GM18951 (cell line): ENCODE measurements around the gene TMEM86A.
"Not testable (repeated sequence)": the region's sequence is repeated elsewhere in the genome, so short reads cannot be mapped to it uniquely, and the experiment has no call there.

Experiments
- POLR2A ChIP-seq: IDR thresholded peaks from 4 replicates; pipeline ENCODE4 v1.6.1; 2011; ENCODE audit warnings: mild to moderate bottlenecking; ENCODE audit not compliant: insufficient read length, insufficient read depth; ENCODE audit errors: extremely low read depth
- in situ Hi-C: fragments of 300-500 bp; cut with MboI; formaldehyde crosslinking; loops from one replicate; pipeline ENCODE4 v1.12.0; 2022; ENCODE audit warnings: low sequenced_read_pairs, mixed read lengths, inconsistent platforms; ENCODE audit not compliant: unreplicated experiment

Gene TMEM86A

GRCh38 chr11:18698341-18699268 lies at the start of gene TMEM86A:
TSS of gene TMEM86A (plus strand) at chr11:18698779. CDS start at chr11:18698887, 108 bp downstream.
- TF ChIP-seq POLR2A, result no peak
- in situ Hi-C loops, result no loop called here

- TF ChIP-seq POLR2A, result no peak
- in situ Hi-C loops, result no loop called here
These were observed 48.2 kb upstream of the TMEM86A start for GRCh38 chr11:18650353-18650752.

- in situ Hi-C loops, result no loop called here
- TF ChIP-seq POLR2A, result no peak
These were observed 47.6 kb upstream of the TMEM86A start for GRCh38 chr11:18650859-18651557.

- no peak for TF ChIP-seq POLR2A
- in situ Hi-C loops, result no loop called here
These were observed 40.9 kb upstream of the TMEM86A start for GRCh38 chr11:18657673-18658072.

- in situ Hi-C loops, result not testable (repeated sequence)
These were observed 33.2 kb upstream of the TMEM86A start for GRCh38 chr11:18665353-18665872.

GRCh38 chr11:18668131-18668530 lies 30.4 kb upstream of the TMEM86A start:
- no peak for TF ChIP-seq POLR2A
- in situ Hi-C loops, result no loop called here

- in situ Hi-C loops, result no loop called here
- TF ChIP-seq POLR2A, result no peak
These were observed 29.4 kb upstream of the TMEM86A start for GRCh38 chr11:18669219-18669596.

GRCh38 chr11:18669711-18670110 lies 28.9 kb upstream of the TMEM86A start:
- TF ChIP-seq POLR2A, result no peak
- in situ Hi-C loops, result no loop called here

- no peak for TF ChIP-seq POLR2A
- in situ Hi-C loops, result no loop called here
These were observed 27.3 kb upstream of the TMEM86A start for GRCh38 chr11:18671246-18671645.

- in situ Hi-C loops, result not testable (repeated sequence)
These were observed 26.4 kb upstream of the TMEM86A start for GRCh38 chr11:18672209-18672608.

- no peak for TF ChIP-seq POLR2A
- in situ Hi-C loops, result no loop called here
These were observed 21.8 kb upstream of the TMEM86A start for GRCh38 chr11:18676803-18677202.

- in situ Hi-C loops, result no loop called here
These were observed 21.0 kb upstream of the TMEM86A start for GRCh38 chr11:18677560-18677959.

GRCh38 chr11:18681949-18682348 lies 16.6 kb upstream of the TMEM86A start:
- in situ Hi-C loops, result not testable (repeated sequence)

More at GRCh38 chr11:18677560-18677959, 21.0 kb upstream of the TMEM86A start:
- no peak for TF ChIP-seq POLR2A

GRCh38 chr11:18682466-18682865 lies 16.1 kb upstream of the TMEM86A start:
- no peak for TF ChIP-seq POLR2A
- in situ Hi-C loops, result no loop called here
